Body of pancreas (tissue), 4 donors: Measurements from ENCODE around the gene SPRR2B.

Source experiments
- POLR2A ChIP-seq, 3 donors: fragments of 450-650 bp; IDR thresholded peaks; one replicate each; pipeline ENCODE4 v1.6.1; 2016; ENCODE audit warnings: antibody characterized with exemption in 3 of 3, mild to moderate bottlenecking in 2 of 3
- TF ChIP-seq, protein P1 (sequence below), 7 experiments: fragments of 450-650 bp in 4 of 7; fragments of 200-600 bp in 3 of 7; sonication (generic) in 3 of 7; IDR thresholded peaks; one replicate each; pipeline ENCODE4 v1.5.1; 2016 to 2019; ENCODE audit warnings: antibody characterized with exemption in 7 of 7

DNA sequence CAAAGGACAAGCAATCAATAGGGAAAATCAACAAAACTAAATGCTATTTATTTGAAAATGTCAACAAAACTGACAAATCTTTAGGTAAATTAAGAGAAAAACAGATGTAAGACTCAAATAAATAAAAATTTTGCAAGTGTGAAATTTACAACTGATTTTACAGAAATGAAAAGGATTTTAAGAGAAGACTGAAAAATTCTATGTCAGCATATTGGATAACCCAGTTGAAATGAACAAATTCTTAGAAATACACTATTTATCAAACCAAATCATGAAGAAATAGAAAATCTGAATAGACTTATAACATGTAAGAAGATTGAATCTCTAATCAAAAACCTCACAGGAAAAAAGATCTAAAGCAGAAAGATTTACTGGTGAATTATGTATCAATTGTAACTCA lies 49.5 kb upstream of the SPRR2B start:
- TF ChIP-seq, protein P1, sequence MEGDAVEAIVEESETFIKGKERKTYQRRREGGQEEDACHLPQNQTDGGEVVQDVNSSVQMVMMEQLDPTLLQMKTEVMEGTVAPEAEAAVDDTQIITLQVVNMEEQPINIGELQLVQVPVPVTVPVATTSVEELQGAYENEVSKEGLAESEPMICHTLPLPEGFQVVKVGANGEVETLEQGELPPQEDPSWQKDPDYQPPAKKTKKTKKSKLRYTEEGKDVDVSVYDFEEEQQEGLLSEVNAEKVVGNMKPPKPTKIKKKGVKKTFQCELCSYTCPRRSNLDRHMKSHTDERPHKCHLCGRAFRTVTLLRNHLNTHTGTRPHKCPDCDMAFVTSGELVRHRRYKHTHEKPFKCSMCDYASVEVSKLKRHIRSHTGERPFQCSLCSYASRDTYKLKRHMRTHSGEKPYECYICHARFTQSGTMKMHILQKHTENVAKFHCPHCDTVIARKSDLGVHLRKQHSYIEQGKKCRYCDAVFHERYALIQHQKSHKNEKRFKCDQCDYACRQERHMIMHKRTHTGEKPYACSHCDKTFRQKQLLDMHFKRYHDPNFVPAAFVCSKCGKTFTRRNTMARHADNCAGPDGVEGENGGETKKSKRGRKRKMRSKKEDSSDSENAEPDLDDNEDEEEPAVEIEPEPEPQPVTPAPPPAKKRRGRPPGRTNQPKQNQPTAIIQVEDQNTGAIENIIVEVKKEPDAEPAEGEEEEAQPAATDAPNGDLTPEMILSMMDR (IDR thresholded peaks at IDR 0.05) = no peak
- no peak for TF ChIP-seq POLR2A (IDR thresholded peaks at IDR 0.05)
